NCI-H1092 (cell line): ENCODE data around the gene SMAP2.
A peak's percentile ranks its signal among the peaks of the same experiment; 100 is the strongest.
"Not testable (repeated sequence)": the region's sequence is repeated elsewhere in the genome, so short reads cannot be mapped to it uniquely, and the experiment has no call there.

Experiments used
- DNase-seq: peaks from one replicate; lab custom pipeline; 2025; lab: John Stamatoyannopoulos, UW

Gene SMAP2

GRCh38 chr1:40372658-40373322, 737 bp upstream of the SMAP2 start:
- no peak for DNase-seq

GRCh38 chr1:40377512-40377911, 4.0 kb downstream of the SMAP2 start:
- no peak for DNase-seq

GRCh38 chr1:40379785-40380452, 6.4 kb downstream of the SMAP2 start:
- no peak for DNase-seq

DNA sequence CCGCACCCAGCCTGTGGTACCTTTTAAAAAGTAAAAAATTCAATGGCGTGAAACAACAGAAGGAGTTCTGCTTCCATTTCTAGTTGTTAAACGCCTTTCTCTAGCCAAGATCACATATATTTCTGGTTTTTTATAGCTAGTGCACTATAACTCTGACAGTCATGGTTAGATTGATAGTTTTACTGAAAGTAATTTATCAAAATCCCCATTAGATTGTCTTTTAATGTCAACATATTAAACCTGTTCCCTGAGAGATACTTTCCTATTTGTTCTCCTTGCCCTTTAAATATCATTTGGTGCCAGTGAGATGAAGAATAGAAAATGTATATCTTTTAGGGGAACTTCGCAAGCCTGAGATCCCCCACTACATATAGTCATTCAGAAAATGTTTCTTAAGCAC, 7.3 kb downstream of the SMAP2 start:
- DNase-seq: no peak

DNA sequence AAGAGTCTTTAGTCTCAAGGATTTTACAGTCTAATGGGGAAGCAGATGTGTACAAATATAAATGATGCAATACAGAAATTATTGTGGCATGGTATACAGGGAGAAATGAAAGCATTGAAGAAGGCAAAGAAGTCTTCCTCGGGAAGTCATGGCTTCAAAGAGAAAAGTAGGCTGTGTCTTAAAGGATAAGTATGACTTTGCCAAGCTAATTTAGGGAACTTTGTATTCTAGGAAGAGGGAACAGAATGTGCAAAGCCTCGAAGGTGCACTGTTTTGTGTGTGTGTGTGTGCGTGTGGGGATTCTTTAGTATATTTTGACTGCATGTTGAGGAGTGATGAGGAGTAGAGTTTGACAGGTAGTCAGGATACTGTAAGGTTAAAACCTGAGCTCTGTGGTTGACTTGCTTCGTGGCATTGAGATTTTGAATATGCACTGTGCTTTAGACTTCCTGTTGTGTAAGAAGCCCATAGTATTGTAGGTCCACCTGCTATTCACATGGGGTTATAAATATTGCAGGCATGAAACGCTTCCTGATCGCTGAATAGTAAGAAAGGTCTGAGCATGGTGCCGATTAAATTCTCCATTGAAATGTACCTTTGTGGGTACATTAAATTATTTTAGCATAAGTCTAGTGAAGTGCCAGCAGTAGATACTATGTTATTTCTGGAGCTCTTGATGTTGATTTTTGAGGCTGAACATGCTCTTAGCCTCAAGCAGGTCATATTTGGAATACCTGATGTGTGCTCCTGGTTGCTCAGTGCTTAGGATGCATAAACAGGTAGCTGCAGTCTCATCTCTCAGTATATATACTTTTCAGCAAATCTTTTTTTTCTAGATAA, 8.0 kb downstream of the SMAP2 start:
- no peak for DNase-seq

DNA sequence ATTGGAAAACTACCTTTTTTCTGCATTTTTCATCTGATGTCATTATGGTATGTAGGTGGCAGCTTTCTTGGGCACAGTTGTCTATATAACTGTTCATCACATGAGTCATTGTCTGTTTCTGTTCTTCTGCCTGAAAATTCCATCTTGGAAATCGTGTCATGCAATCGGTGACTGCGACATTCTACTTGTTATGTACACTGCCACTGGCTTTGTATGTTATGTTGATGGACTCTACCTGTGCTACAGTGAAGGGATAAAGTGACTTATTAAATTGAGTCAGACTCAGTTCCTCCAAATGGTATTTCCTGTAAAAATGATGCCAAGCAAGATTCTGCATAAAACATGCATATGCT, 8.6 kb downstream of the SMAP2 start:
- no peak for DNase-seq

DNA sequence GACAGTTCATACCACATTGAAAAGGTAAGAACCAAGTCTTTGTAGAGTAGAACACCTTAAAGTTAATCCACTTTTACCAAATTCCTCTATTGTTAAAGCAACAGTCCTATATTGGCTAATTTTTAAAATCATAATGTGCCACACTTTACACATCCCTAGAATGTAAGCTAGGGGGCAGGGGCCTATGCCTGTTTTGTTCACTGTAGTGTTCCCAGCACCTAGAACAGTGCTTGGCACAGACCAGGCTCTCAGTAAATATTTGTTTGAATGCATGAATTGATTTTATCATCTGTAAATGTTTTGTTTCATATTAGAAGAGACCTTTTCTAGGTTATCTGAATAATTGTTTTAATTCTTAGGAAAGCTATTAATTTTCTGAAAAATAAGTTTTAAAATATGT, 9.1 kb downstream of the SMAP2 start:
- DNase-seq: no peak

DNA sequence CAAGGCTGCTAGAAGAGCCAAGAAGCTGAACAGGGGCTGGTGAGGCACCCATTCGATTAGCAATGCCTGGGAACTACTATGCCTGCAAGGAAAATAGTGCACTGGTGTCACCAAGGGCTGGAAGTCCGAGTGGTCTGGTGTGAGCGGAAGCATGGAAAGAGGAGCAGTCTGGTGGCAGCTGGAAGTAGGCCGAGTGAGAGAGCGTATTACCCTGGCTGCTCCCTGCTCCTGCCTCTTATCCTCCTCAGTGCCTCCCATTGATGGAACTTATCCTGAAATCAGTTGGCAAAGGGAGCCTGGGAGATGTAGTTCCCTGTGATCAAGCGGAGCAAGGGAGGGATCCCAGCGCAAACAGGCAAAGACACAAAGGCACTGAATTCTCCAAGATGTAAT, 9.6 kb downstream of the SMAP2 start:
- no peak for DNase-seq

GRCh38 chr1:40383488-40384412, 10.2 kb downstream of the SMAP2 start:
- DNase-seq: no peak

DNA sequence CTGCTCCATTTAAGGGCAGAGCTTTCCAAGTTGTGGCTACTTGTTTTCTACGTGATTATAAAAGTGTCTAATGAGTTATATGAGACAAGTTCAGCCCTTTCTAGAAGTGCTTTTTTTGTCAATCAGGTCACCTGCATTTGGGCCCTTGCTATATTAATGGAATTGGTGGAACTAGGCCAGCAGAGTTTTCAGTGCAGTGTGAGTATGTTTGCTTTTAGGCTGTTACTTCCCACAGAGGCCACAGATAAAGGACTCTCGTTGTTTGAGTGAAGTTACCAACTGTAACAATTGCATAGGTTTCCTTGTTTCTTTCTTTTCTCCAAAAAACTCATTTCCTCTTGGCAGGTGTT, 10.9 kb downstream of the SMAP2 start:
- peak; percentile 12 for DNase-seq

DNA sequence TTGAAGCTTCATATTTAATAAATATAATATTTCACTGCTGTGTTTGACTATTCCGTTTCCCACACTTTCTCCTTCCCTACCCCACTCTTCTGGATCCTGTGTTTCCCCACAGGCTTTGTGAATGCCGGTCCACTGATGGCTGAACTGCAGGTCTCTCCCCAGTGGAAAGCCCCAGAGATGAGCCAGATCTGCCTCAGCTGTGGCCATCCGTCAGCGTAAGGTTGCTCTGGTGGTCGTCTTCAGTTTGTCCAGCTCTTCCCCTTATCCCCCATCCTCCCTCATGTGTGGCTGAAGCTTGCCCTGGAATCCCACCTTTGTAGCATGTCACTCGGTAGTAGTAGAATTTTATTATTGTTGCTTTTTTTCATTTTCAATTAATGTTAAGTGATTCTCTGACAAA, 11.4 kb downstream of the SMAP2 start:
- no peak for DNase-seq

- no peak for DNase-seq
These were observed 12.2 kb downstream of the SMAP2 start for GRCh38 chr1:40385437-40386358.

- no peak for DNase-seq
These were observed 12.8 kb downstream of the SMAP2 start for GRCh38 chr1:40386359-40386723.

GRCh38 chr1:40386796-40387195, 13.3 kb downstream of the SMAP2 start:
- no peak for DNase-seq

DNA sequence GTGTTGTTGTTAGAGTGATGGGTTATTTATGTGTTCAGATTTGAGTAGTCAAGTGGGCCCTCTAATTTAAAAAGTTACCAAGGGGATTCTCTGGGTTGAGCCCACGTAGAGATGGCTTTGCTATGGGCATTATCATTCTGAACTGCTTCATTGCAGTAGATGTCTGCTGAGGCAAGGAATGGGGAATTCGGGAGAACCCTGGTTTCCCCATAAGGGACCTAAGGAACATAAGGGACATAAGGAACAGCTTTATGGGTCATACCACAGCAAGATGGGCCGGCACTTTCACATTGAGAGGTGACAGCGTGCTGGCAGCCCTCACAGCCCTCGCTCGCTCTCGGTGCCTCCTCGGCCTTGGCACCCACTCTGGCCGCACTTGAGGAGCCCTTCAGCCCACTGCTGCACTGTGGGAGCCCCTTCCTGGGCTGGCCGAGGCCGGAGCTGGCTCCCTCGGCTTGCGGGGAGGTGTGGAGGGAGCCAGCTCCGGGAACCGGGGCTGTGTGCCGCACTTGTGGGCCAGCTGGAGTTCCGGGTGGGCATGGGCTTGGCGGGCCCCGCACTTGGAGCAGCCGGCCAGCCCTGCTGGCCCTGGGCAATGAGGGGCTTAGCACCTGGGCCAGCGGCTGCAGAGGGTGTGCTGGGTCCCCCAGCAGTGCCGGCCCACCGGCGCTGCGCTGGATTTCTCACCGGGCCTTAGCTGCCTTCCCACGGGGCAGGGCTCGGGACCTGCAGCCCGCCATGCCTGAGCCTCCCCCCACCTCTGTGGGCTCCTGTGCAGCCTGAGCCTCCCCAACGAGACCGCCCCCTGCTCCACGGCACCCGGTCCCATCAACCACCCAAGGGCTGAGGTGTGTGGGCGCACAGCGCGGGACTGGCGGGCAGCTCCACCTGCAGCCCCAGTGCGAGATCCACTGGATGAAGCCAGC, 14.1 kb downstream of the SMAP2 start:
- not testable (repeated sequence) for DNase-seq

GRCh38 chr1:40388456-40389321, 15.2 kb downstream of the SMAP2 start:
- DNase-seq: not testable (repeated sequence)

GRCh38 chr1:40389322-40389803, 15.8 kb downstream of the SMAP2 start:
- DNase-seq: no peak

GRCh38 chr1:40389871-40390560, 16.5 kb downstream of the SMAP2 start:
- no peak for DNase-seq
